ENCODE measurements around the gene PMEPA1. TPM values are rescaled to one million over a fixed set of nuclear protein-coding genes. Genes with fewer than 3 reads are reported as not detected.

PMEPA1 gene
- total and polyA plus RNA-seq, 5 experiments from 2014 or later = 1.6 to 14.3 (median 5.0) TPM

DNA sequence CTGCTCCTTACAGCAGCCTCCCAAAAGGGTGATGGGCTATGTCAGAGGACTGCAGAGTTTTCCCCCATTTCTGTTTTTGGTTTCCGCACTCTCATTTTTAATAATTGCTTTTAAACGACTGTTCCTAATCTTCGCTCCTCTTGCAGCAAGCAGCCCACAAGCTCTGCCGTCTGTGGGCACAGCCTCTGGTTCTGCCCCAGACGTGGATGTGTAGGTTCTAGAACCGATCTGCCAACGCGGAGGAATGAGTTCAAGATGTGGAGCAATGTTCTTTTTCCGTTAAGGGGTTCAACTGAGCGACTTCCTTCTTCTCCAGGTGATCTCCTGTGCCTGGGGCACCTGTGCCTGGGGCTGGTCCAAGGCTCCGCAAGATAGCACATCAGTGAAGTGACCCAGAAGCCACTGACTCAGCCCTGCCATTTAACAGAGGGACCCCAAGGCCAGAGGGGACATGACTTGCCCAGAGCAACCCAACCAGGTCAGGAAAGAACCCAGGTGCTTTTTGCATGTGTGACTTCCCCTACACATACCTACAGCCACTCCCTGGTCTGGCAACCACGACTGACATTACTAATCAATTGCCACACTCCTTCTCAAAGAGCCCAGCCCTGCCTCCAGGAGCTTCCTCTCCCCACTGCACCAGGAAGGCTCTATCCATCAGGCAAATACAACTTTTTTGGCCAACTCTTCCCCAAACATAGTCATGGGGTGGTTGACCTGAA is 22.7 kb downstream of the PMEPA1 start:
- Mint-ChIP-seq H3K27ac (peak overlapping the region in 2 of 10 donors; percentile 30 to 67), H3K9me3 (no peaks in the 10 kb centered on the region), H3K27me3 (no peaks in the 10 kb centered on the region), H3K36me3 (no peaks in the 10 kb centered on the region), H3K4me3 (no peak overlapping the region), H3K4me1 (peaks cover 3 to 71% (median 5%) of the 10 kb centered on the region in 4 donors)
- ATAC-seq (no peak), DNase-seq (no peak)
- POLR2A ChIA-PET = interaction anchor here (0.8 to 1.3 kb wide), 2 partner anchors 8 to 23 kb away, joined by 3 to 4 read pairs; partner anchors contain the start of gene PMEPA1

DNA sequence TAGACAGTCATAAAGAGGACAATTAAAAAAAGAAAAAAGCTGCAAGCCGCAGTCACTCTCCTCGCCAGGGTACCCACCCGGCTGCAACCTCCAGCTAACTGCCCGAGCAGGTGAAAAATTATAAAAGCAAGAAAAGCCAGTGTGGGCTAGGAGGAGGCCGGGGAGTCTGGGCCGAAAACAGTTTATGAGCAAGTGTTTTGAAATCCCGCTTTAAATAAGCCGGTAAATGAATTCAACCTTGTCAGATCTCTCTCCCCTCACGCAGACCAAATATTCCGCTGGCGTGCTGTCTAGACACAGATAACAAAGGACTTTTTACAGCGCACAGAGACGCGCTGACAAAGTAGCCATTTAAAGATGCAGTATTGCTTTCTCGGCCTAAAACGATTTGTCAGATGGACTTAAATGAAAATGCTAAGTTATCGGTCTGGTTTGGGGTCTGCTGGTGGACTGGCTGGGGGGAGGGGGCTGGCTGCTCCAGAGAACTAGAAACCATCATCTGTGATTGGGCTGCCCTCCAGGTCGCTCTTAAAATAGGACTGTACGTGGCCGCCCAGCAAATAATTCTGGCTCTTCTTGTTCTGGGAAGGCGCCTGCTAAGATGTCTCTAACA is 24.6 kb downstream of the PMEPA1 start:
- no peaks in the 10 kb centered on the region for H3K27me3 Mint-ChIP-seq
- DNase-seq = no peak
- POLR2A ChIA-PET = interaction anchor here (1.1 kb wide), 1 partner anchor 27 kb away, joined by 3 read pairs; no protein-coding TSS in a partner anchor
- no peak for ATAC-seq
- peaks cover 18 to 80% (median 19%) of the 10 kb centered on the region in 4 donors for H3K4me1 Mint-ChIP-seq
- H3K36me3 Mint-ChIP-seq = no peaks in the 10 kb centered on the region
- no peak overlapping the region for H3K4me3 Mint-ChIP-seq
- peak overlapping the region in 1 of 10 donors; percentile 68 for H3K27ac Mint-ChIP-seq
- H3K9me3 Mint-ChIP-seq = no peaks in the 10 kb centered on the region

DNA sequence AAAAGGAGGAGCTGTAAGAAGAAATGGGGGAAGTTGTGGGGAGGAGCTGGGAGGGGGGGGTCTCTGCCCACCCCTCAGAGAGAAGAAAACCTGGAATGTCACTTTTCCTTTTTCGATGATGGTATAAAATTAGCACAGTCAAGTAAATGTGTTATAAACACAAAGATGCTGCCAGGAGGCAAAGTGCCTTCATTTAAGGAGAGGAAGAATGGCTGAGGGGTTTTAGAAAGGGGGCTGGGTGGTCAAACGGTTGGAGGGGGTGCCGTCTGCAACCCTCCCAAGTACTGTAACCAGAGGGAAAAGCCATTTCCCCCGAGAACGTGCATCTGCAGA is 25.0 kb downstream of the PMEPA1 start:
- Mint-ChIP-seq H3K4me1 (peaks cover 22 to 85% (median 23%) of the 10 kb centered on the region in 4 donors), H3K4me3 (no peak overlapping the region), H3K27ac (no peak overlapping the region), H3K36me3 (no peaks in the 10 kb centered on the region), H3K9me3 (no peaks in the 10 kb centered on the region), H3K27me3 (no peaks in the 10 kb centered on the region)
- POLR2A ChIA-PET = no interaction called here
- DNase-seq (no peak), ATAC-seq (no peak)

DNA sequence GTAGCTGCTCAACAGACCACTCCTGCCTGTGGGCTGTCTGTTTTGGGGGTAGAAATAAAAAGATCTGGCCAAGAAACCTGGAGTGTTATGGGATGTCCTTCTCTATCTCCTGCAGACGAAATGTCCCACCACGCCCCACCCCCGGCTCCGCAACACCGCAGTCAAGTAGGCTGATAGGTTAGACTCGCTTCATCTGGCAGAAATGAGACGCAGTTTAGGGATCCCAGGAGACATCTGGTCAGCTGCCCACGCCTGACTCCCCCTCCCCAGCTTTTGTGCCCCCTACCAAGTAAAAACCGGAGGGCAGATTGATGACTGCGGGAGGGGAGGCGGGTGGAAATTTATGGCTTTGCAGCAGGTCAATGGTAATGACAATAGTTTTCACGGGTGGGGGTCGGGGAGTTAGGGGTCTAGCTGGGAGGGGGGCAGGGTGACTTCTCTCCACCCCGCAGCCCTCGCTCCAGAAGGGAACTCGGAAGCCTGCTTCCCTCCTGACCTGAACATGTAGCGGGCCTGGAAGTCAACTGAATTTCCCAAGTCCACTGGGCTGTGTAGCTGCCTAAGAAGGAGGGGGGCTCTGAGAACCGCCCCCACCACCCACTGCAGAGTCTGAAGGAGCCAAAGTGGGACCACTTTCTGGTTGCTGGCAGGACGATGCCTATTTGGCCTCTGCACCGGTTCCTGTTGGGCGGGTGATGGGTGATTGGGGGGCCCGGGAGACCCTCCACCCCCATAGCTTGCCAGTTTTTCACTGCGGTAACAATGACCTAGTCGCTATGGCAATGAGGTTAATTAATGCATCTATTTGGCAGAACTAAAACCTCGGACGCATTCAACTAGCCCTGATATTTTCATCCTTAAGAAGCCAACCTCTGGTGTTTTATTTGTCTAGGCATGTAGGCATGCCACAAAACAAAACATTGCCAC is 25.7 kb downstream of the PMEPA1 start:
- H3K36me3 Mint-ChIP-seq = no peaks in the 10 kb centered on the region
- H3K27me3 Mint-ChIP-seq = no peaks in the 10 kb centered on the region
- DNase-seq (no peak), ATAC-seq (no peak)
- no peak overlapping the region for H3K4me3 Mint-ChIP-seq
- peaks cover 22 to 91% (median 27%) of the 10 kb centered on the region in 4 donors for H3K4me1 Mint-ChIP-seq
- H3K9me3 Mint-ChIP-seq = no peaks in the 10 kb centered on the region
- POLR2A ChIA-PET = no interaction called here
- no peak overlapping the region for H3K27ac Mint-ChIP-seq

DNA sequence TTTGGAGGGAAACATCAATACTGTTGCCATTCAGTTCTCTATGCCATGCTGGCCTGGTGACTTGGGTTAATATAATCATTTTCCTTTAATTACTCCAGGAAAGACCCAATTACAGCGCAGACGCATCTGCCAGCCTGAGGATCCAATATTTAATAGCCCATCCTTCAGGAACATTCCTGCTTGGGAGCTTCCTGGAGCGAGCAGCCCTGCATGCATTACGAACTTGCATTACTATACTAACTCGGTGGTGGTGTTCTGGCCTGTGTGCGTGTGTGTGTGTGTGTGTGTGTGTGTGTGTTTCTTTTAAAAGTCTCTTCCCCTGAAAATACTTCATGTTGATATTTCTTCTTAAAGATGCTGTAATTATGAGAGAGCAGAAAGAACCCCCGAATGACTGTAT is 26.5 kb downstream of the PMEPA1 start:
- Mint-ChIP-seq H3K27ac (no peak overlapping the region), H3K9me3 (no peaks in the 10 kb centered on the region), H3K27me3 (no peaks in the 10 kb centered on the region), H3K4me1 (peaks cover 22 to 93% (median 31%) of the 10 kb centered on the region in 4 donors), H3K4me3 (no peak overlapping the region), H3K36me3 (no peaks in the 10 kb centered on the region)
- POLR2A ChIA-PET = no interaction called here
- ATAC-seq (no peak), DNase-seq (no peak)

DNA sequence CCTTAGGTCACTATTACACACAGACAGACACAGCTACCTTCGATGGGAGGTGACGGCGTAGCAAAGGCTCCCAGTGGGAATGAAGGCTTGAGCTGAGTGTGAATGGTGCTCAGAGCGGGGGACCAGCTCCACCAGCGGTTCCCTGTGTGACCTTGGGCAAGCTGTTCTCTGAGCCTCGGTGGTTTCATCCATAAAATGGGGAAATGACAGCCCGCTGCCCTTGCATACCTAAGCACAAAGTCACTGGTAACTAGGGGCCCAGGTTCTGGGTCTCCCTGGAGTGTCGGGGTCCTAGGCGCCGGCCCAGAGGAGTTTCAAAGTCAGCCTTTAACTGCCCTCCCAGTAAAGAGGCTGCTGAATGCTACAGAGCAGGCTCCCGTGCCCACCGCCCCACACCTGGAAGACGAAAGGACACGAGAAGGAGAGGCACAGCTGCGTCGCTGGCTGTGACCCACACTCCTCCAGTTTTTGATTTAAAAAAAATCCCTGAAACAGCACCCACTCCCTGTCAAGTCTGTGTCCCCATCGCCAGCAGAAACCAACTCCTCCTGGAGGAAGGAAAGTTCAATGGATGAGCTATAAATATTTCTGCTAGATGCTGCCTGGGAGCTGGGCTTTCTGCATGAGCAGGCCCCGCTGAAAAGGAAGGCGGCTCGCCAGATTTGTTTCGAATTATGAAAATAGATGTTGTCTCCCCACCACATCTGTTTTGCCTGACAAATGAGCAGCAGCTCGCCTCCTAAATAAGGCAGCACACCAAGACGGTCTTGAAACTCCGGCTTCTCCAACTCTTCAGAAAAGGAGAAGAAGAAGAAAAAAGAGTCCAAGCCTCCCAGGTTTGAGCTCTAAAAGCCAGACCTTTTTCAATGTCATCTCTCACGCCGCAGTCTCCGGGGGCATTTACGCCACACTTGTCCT is 27.4 kb downstream of the PMEPA1 start:
- ATAC-seq (no peak), DNase-seq (no peak)
- Mint-ChIP-seq H3K9me3 (no peaks in the 10 kb centered on the region), H3K27me3 (no peaks in the 10 kb centered on the region), H3K4me3 (peak overlapping the region in 4 of 10 donors; percentile 1 to 72 (median 58)), H3K4me1 (peaks cover 19 to 91% (median 36%) of the 10 kb centered on the region in 4 donors), H3K27ac (peak overlapping the region in 4 of 10 donors; percentile 22 to 83 (median 44)), H3K36me3 (no peaks in the 10 kb centered on the region)
- POLR2A ChIA-PET = interaction anchor here (0.7 to 3.7 kb wide), 4 partner anchors 25 to 86 kb away, joined by 3 to 22 read pairs (median 4); partner anchors contain the start of gene ZBP1

DNA sequence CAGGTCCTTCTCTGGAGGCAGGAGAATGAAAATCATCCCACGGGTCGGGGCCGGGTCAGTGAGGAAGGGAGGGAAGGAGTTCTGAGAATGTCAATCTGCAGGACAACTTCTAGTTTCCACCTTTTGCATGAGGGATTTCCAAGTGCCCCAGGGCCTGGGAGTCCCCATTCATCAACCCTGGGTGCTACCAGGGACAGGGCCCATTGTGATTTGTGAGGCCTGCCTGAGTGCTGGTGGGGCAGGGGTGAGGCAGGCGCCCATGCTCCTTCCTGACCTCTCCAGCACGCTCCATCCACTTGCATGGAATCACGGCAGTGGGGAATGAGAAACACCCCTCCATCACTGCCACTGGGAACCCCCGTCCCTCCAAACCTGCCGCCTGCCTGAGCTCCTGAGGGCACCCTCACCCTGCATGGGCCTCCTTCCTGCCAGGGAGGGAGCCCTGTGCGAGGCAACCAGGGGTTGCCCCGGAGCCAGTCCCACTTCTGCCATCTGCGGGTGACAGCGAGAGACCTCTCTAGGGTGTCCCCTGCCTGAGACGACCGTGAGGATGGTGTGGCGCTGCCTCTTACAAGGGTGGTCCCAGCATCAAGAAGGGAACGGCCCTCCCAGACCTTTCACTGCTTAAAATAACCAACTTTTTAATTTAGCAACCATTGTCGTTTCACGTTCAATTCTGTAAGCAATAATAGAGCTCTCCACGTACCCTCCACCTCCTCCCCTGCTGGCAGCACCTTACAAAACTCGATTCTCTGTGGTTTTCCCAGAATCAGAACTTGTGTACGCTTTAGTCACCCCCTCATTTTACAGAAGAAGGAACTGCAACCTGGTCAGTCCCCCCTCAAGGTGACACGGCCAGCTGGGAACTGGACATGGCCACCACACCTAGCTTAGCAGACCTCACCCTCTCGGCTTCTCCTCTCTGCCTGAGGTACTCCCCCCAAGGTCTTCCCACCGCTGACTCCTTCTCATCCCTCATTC is 28.6 kb downstream of the PMEPA1 start:
- no peaks in the 10 kb centered on the region for H3K9me3 Mint-ChIP-seq
- H3K27me3 Mint-ChIP-seq = peaks cover 0 to 3% (median 0%) of the 10 kb centered on the region in 5 donors
- peaks cover 20 to 93% (median 45%) of the 10 kb centered on the region in 4 donors for H3K4me1 Mint-ChIP-seq
- H3K4me3 Mint-ChIP-seq = peak overlapping the region in 9 of 10 donors; percentile 32 to 72 (median 54)
- H3K36me3 Mint-ChIP-seq = no peaks in the 10 kb centered on the region
- POLR2A ChIA-PET = interaction anchor here (1.0 to 3.7 kb wide), 6 partner anchors 26 to 62 kb away, joined by 3 to 22 read pairs (median 4); partner anchors contain the start of gene ZBP1
- peak overlapping the region in 8 of 10 donors; percentile 42 to 86 (median 83) for H3K27ac Mint-ChIP-seq
- ATAC-seq = peak; percentile 97 to 99
- peak; percentile 40 to 87 (median 64) for DNase-seq

DNA sequence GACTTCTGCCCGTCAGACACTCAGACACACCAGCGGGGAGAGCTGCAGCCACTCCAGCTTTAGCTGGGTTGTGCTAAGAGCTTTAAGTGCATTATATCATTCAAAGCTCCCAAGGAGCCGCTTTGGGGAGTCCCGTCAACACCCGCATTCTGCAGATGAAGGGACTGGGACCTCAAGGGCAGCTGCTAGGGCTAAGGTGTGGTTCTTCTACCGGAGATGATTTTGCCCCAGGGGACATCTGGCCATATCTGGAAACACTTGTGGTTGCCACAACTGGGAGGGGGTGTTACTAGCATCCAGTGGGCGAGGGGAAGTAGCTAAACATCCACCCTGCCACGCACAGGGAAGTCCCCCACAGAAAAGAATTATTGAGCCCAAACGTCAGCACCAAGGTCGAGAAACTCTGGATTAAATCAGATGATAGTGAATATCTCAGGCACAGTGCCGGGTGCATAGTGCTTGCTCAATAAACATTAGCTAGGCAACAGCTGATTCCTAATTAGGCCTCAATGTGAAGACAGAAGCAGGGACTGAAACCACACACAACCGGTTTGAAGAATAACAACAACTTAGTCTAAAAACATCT is 29.6 kb downstream of the PMEPA1 start:
- peak overlapping the region in 6 of 10 donors; percentile 12 to 85 (median 58) for H3K27ac Mint-ChIP-seq
- H3K36me3 Mint-ChIP-seq = no peaks in the 10 kb centered on the region

DNA sequence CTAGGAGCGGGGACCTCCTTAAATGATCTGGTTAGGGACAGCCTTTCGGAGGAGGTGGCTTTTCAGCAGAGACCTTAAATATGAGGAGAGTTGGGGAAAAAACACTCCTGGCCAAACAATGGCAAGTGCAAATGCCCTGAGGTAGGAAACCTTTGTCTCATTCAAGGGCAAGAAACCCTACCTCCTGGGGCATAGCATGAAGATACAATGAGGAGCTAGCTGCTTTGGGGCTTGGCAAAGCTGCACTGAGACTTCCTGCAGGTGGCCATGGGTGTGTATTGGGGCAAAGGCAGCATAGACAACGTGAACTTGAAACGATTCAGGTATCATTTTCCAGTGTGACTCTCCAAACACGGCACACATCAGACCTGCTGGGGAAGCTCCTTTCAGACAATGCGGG is 30.7 kb downstream of the PMEPA1 start:
- ATAC-seq (no peak), DNase-seq (no peak)
- Mint-ChIP-seq H3K4me1 (peaks cover 21 to 85% (median 47%) of the 10 kb centered on the region in 4 donors), H3K4me3 (peak overlapping the region in 2 of 10 donors; percentile 1 to 5), H3K27ac (no peak overlapping the region), H3K27me3 (peaks cover 0 to 8% (median 0%) of the 10 kb centered on the region in 5 donors), H3K36me3 (no peaks in the 10 kb centered on the region), H3K9me3 (no peaks in the 10 kb centered on the region)
- POLR2A ChIA-PET = interaction anchor here (1.6 to 3.7 kb wide), 2 partner anchors 28 to 60 kb away, joined by 3 to 22 read pairs; partner anchors contain the start of gene ZBP1

More for the DNA sequence above, 29.6 kb downstream of the PMEPA1 start:
- Mint-ChIP-seq H3K9me3 (no peaks in the 10 kb centered on the region), H3K27me3 (peaks cover 0 to 4% (median 0%) of the 10 kb centered on the region in 5 donors), H3K4me3 (peak overlapping the region in 6 of 10 donors; percentile 8 to 57 (median 48)), H3K4me1 (peaks cover 21 to 90% (median 47%) of the 10 kb centered on the region in 4 donors)
- DNase-seq = peak in 1 of 10 donors; percentile 28
- ATAC-seq = peak; percentile 17 to 20
- POLR2A ChIA-PET = interaction anchor here (1.0 to 3.7 kb wide), 5 partner anchors 26 to 61 kb away, joined by 3 to 22 read pairs (median 5); partner anchors contain the start of genes PMEPA1 and ZBP1

DNA sequence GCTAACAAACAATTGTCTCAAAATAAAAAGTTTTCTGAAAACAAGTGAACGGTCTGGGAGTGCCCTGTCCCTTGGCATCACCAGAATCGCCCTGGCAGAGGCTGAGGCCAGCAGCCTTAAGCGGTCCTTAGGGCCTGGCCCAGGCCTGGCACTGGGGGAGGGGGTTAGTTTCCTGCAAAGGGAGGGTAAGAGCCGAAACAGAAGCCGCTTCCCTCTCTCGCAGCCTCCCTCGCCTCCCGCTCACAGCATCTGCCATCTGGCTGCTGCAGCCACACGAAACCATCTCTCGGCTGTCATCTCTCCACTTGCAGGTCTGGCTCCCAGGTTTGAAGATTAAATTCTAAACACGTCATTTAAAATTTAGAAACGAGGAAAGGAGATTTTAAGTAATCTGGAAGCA is 31.5 kb downstream of the PMEPA1 start:
- Mint-ChIP-seq H3K27ac (no peak overlapping the region), H3K4me3 (peak overlapping the region in 1 of 10 donors; percentile 26), H3K27me3 (peaks cover 0 to 8% (median 0%) of the 10 kb centered on the region in 5 donors), H3K4me1 (peaks cover 21 to 83% (median 47%) of the 10 kb centered on the region in 4 donors), H3K36me3 (no peaks in the 10 kb centered on the region), H3K9me3 (no peaks in the 10 kb centered on the region)
- no peak for ATAC-seq
- POLR2A ChIA-PET = no interaction called here
- no peak for DNase-seq
